ENCODE data around the gene MAD1L1. TPM values are rescaled to one million over a fixed set of nuclear protein-coding genes. Genes with fewer than 3 reads are reported as not detected.

Gene MAD1L1
- total and polyA plus RNA-seq, 2 donors (not counting 1 experiment from before 2014, with no cell fraction given), result 9.8 to 29.4 TPM

DNA sequence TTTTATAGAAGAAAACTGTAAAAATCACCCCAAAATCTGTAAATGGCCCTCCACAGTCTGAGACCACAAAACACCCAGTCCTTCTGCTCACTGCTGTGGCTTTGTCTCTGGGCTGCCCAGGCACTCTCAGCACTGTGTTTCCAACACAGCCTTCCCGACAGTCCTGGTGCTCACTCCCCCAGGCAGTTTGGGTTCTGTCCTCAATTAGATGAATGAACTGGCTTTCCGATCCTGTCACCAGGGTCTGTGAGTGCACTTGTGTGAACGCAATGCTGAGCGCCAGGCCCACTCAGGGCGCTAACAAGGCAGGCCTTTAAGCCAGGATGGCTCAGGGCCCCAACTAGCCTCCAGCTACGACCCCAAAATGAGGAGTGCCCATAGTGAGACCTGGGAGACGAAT, 3.3 kb downstream of the MAD1L1 start:
- H3K9me3 ChIP-seq (ENCODE audit: control insufficient read depth, insufficient read depth, low read depth, low read length), result no peaks in the 10 kb centered on the region
- no peak overlapping the region for H3K4me2 ChIP-seq (ENCODE audit: extremely low read depth, insufficient read depth, low read length)
- TF ChIP-seq EZH2 (IDR thresholded peaks at IDR 0.05; ENCODE audit: low read length, missing control alignments), result no peak
- TF ChIP-seq, protein P1, sequence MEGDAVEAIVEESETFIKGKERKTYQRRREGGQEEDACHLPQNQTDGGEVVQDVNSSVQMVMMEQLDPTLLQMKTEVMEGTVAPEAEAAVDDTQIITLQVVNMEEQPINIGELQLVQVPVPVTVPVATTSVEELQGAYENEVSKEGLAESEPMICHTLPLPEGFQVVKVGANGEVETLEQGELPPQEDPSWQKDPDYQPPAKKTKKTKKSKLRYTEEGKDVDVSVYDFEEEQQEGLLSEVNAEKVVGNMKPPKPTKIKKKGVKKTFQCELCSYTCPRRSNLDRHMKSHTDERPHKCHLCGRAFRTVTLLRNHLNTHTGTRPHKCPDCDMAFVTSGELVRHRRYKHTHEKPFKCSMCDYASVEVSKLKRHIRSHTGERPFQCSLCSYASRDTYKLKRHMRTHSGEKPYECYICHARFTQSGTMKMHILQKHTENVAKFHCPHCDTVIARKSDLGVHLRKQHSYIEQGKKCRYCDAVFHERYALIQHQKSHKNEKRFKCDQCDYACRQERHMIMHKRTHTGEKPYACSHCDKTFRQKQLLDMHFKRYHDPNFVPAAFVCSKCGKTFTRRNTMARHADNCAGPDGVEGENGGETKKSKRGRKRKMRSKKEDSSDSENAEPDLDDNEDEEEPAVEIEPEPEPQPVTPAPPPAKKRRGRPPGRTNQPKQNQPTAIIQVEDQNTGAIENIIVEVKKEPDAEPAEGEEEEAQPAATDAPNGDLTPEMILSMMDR (conservative IDR thresholded peaks at IDR 0.05 in 1 of 2, IDR thresholded peaks at IDR 0.05 in 1 of 2; ENCODE audit: low read depth in 1 of 2, low read length in 2 of 2), result no peak
- no peak overlapping the region for H2AFZ ChIP-seq (ENCODE audit: low read length)
- peaks cover 5% of the 10 kb centered on the region for H3K4me1 ChIP-seq (ENCODE audit: control insufficient read depth, extremely low read depth, insufficient read depth, low read length)
- H3K36me3 ChIP-seq (ENCODE audit: control insufficient read depth, insufficient read depth, low read length), result peaks cover 17% of the 10 kb centered on the region
- DNase-seq (ENCODE audit: low read depth in 2 of 2), result no peak
- H3K79me2 ChIP-seq (ENCODE audit: control insufficient read depth, insufficient read depth, low read length), result peaks cover 27% of the 10 kb centered on the region
- no peak overlapping the region for H3K27ac ChIP-seq (ENCODE audit: insufficient read depth, low read length)
- no peaks in the 10 kb centered on the region for H4K20me1 ChIP-seq (ENCODE audit: control insufficient read depth, extremely low read depth, insufficient read depth, low read length)
- H3K27me3 ChIP-seq (ENCODE audit: control insufficient read depth, insufficient read depth, low read length), result no peaks in the 10 kb centered on the region
- H3K4me3 ChIP-seq (replicated peaks in 1 of 4; ENCODE audit: control extremely low read depth in 1 of 4, insufficient read depth in 1 of 4, low read depth in 3 of 4, low read length in 4 of 4), result no peak overlapping the region
- no peak overlapping the region for H3K9ac ChIP-seq (ENCODE audit: insufficient read depth, low read length)

DNA sequence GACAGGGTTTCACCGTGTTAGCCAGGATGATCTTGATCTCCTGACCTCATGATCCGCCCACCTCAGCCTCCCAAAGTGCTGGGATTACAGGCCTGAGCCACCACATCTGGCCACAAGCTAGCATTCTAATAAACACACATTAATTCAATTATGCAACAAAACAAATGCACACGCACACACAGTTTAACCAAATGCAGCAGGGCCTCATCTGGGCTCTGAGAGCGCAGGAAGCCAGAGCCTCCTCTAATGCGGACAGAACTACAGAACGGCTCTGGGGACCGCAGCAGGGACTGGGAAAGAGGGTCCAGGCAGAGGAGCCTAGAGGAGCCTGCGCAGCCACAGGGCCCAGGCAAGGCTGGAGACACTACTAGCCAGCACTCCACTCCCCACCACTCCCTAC, 3.8 kb downstream of the MAD1L1 start:
- TF ChIP-seq, protein P1 (conservative IDR thresholded peaks at IDR 0.05 in 1 of 2, IDR thresholded peaks at IDR 0.05 in 1 of 2; ENCODE audit: low read depth in 1 of 2, low read length in 2 of 2), result no peak
- no peak for TF ChIP-seq EZH2 (IDR thresholded peaks at IDR 0.05; ENCODE audit: low read length, missing control alignments)
- Histone ChIP-seq H3K9ac (ENCODE audit: insufficient read depth, low read length) (no peak overlapping the region), H3K27ac (ENCODE audit: insufficient read depth, low read length) (no peak overlapping the region), H3K9me3 (ENCODE audit: control insufficient read depth, insufficient read depth, low read depth, low read length) (no peaks in the 10 kb centered on the region), H4K20me1 (ENCODE audit: control insufficient read depth, extremely low read depth, insufficient read depth, low read length) (no peaks in the 10 kb centered on the region), H3K4me1 (ENCODE audit: control insufficient read depth, extremely low read depth, insufficient read depth, low read length) (peaks cover 5% of the 10 kb centered on the region), H3K4me3 (replicated peaks in 1 of 4; ENCODE audit: control extremely low read depth in 1 of 4, insufficient read depth in 1 of 4, low read depth in 3 of 4, low read length in 4 of 4) (no peak overlapping the region), H3K79me2 (ENCODE audit: control insufficient read depth, insufficient read depth, low read length) (peaks cover 27% of the 10 kb centered on the region), H2AFZ (ENCODE audit: low read length) (no peak overlapping the region), H3K27me3 (ENCODE audit: control insufficient read depth, insufficient read depth, low read length) (no peaks in the 10 kb centered on the region), H3K36me3 (ENCODE audit: control insufficient read depth, insufficient read depth, low read length) (peaks cover 17% of the 10 kb centered on the region), H3K4me2 (ENCODE audit: extremely low read depth, insufficient read depth, low read length) (no peak overlapping the region)
- no peak for DNase-seq (ENCODE audit: low read depth in 2 of 2)

DNA sequence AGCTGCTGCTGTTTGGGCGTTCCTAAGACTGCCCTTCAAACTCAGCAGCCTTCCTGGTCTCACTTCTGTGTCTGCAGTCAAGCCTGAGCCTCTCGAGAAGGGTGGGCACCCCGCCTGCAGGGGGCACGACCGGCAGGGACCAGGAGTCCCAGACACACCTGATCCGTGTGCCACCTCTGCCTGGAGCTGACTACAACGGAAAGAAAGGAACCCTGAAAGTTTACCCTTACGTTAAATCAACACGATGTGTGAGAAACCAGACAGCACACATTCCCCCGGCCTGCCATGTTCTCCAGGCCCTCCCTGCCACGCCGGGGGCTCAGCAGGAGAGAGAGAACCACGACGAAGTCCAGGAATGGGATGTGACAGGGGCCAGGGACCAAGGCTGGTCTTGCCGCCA, 5.0 kb downstream of the MAD1L1 start:
- H3K4me2 ChIP-seq (ENCODE audit: extremely low read depth, insufficient read depth, low read length), result no peak overlapping the region
- no peak overlapping the region for H3K27ac ChIP-seq (ENCODE audit: insufficient read depth, low read length)
- H3K9me3 ChIP-seq (ENCODE audit: control insufficient read depth, insufficient read depth, low read depth, low read length), result no peaks in the 10 kb centered on the region
- no peak overlapping the region for H3K9ac ChIP-seq (ENCODE audit: insufficient read depth, low read length)
- no peak overlapping the region for H3K4me3 ChIP-seq (replicated peaks in 1 of 4; ENCODE audit: control extremely low read depth in 1 of 4, insufficient read depth in 1 of 4, low read depth in 3 of 4, low read length in 4 of 4)
- H3K36me3 ChIP-seq (ENCODE audit: control insufficient read depth, insufficient read depth, low read length), result peaks cover 17% of the 10 kb centered on the region
- no peaks in the 10 kb centered on the region for H4K20me1 ChIP-seq (ENCODE audit: control insufficient read depth, extremely low read depth, insufficient read depth, low read length)
- H3K79me2 ChIP-seq (ENCODE audit: control insufficient read depth, insufficient read depth, low read length), result peaks cover 27% of the 10 kb centered on the region
- no peak for DNase-seq (ENCODE audit: low read depth in 2 of 2)
- peaks cover 3% of the 10 kb centered on the region for H3K4me1 ChIP-seq (ENCODE audit: control insufficient read depth, extremely low read depth, insufficient read depth, low read length)
- H2AFZ ChIP-seq (ENCODE audit: low read length), result no peak overlapping the region
- H3K27me3 ChIP-seq (ENCODE audit: control insufficient read depth, insufficient read depth, low read length), result no peaks in the 10 kb centered on the region
- TF ChIP-seq, protein P1 (conservative IDR thresholded peaks at IDR 0.05 in 1 of 2, IDR thresholded peaks at IDR 0.05 in 1 of 2; ENCODE audit: low read depth in 1 of 2, low read length in 2 of 2), result no peak
- no peak for TF ChIP-seq EZH2 (IDR thresholded peaks at IDR 0.05; ENCODE audit: low read length, missing control alignments)

Data from fibroblast of lung (primary cell).